Measurements from ENCODE around the gene ANK3. TPM values are rescaled to one million over a fixed set of nuclear protein-coding genes. Genes with fewer than 3 reads are reported as not detected.
A peak's percentile ranks its signal among the peaks of the same experiment; 100 is the strongest.

Gene ANK3
- total RNA-seq, 1 donor from 2014 or later: 79.4 TPM

DNA sequence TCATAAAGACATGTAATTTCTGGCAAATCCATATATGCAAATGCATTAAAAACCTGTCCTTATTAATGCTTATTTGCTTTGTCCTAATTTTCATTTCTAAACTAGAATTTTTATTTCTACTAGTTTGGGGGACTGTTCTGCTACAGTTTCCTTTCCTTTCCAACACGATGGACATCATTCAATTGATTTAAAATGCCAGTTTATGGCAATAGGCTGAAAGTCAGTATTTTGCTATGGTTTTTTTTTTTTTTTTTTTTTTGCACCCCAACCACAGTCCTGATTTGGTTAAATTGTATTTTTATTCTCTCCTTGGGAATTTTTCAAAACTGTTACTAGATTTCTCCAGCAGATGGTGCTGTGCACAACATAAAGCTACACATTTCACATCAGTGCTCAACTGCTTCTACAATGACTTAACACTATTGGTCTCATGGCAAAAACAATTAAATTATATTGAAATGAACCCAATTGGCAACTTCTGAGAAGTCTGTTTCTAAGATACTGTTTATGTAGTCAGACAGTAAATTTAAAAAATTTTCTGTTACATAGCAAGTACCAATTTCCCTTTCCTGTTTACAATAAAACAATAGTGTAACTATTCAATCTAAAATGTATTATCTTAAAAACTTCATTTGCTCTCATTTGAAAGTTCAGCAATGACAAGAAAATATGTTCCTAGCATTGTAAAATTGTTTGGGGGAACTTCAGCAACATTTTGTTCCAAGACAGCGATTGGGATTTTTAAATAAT, 289.5 kb downstream of the ANK3 start:
- DNase-seq (ENCODE audit: low spot score): peak; percentile 69

DNA sequence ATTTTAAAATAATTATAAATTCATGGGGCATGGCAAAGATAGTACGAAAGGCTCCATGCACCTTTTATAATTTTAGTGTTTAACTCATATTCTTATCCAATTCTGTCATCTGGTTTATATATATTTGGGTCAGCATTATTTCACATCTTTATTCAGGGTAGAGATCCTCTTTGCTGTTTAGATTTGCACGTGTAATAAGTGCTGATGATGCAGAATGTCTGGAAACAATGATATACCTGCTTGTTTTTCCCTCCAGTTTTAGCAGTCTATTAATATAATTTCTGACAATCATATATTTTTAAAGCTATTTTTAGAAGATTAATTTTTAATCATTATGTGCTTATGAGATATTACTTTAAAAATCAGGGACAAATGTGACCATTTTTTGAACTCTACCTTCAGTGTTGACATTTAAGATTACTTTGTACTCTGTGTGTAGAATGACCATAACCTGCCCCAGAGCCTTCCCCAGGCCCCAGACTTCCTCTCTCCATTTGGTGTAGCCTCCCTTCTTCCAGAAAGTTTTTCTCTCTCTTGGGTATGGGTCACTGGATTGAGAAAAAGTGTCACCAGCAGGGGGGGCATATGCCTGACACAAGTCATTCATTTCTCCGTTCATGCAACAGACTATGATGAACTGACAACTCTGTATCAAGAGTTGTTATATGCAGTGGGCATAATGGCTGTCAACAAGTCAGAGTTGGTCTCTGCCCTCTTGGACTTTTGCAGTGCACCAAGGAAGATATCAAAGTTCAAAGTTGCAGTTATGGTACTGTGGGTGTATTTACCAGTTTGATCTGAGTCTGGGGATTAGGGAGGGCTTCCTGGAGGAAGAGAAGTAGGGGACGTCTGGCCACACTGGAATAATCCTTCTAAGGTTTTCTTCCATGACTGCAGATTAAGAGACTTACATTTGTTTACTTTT, 290.7 kb downstream of the ANK3 start:
- DNase-seq (ENCODE audit: low spot score): no peak

DNA sequence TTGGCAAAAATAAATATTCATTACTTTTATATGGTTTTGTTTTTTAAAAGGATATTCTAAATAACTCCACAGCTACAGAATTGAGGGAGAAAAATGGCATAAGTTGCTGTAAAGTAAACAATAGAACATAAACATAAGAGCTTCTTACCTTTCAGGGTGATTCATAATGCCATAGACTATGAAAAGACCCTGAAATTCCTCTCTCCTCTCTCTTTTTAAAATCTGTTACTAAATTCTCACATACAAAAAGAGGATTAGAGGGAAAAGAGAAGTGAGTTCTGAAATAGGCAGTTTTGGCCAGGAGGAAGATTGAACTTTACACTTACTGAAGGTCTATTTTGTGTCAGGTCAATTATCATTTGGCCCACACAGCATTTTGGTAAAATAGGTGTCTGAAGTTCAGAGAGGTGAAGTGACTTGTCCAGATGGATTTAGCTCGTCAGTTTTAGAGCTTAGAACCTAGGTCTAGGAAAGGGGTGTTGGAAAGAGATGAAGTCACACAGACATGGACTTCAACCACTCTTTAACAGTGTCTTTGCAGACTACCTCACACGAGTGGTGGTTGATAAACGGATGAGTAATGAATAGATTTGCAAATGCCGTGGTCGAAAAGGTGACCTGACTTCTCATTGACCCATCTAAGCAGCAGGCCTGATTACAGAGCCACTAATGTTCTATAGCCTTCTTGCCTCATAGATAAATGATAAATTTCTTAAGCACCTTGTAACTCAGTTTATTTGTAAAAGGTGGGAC, 292.7 kb downstream of the ANK3 start:
- no peak for DNase-seq (ENCODE audit: low spot score)

DNA sequence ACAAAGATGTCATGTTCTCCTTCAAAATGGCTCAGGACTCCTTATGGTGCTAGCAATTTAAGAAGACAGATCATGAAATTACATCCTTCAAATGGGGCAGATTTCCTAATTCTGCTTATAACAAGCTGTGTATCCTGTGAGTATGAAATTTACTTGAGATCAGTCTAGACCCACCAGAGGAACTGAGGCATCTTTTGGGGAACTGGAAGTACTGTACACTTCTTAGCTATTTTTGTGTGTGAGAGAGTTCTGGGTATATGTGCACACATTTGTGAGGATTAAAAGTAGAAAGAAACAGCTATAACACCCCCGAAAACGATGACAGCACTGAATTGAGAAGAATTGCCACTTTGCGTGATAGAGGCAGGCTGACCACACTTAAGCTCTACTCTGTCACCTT, 296.4 kb downstream of the ANK3 start:
- DNase-seq (ENCODE audit: low spot score): peak; percentile 8

GRCh38 chr10:60086862-60087261, 302.8 kb downstream of the ANK3 start:
- DNase-seq (ENCODE audit: low spot score): no peak

- DNase-seq (ENCODE audit: low spot score): no peak
Measured at GRCh38 chr10:60086421-60086820, 303.3 kb downstream of the ANK3 start.

DNA sequence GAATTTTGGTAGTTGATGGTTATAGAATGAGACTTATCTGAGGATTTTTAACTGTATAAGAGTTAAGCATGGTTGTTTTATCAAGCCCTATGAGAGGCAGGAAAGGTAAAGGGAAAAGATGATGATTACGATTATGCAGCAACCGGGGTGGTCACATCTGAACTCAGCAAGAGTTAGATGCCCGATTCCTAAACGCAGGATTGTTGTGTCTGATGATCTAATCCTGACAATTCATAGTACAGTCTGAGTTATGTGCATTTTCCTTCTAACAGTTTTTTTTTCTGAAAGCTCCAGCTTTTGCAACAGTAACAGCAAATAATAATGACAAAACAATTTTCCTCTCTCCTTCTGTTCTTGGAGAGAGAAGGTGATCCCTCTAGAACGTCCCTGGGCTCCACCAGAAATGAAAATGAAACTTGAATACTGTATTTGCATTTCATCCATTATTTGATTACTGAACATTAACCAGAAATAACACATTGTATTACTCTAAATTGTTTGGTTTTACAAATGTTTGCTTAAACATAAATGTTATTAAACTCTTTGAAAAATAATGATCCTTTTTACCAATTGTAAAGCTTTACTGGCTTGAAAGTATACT, 306.8 kb downstream of the ANK3 start:
- DNase-seq (ENCODE audit: low spot score): no peak

DNA sequence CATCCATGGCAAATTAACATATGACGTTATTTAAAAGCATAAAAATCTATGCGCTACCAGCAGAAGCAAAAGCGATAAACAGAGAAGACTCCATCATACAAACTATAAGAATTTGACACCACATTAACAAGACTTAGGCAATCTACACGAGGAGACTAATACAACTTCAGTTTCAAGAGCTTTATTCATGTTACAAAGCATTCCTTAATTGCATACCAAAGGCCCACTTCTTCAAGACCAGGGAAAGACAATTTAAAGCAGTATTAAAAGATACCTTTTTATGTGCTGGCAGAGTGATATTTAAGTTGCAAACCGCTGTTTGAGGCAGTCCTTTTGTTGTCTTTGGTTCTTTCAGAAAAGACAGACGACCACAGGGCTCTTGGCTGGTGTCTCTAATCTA, 307.3 kb downstream of the ANK3 start:
- DNase-seq (ENCODE audit: low spot score): no peak

DNA sequence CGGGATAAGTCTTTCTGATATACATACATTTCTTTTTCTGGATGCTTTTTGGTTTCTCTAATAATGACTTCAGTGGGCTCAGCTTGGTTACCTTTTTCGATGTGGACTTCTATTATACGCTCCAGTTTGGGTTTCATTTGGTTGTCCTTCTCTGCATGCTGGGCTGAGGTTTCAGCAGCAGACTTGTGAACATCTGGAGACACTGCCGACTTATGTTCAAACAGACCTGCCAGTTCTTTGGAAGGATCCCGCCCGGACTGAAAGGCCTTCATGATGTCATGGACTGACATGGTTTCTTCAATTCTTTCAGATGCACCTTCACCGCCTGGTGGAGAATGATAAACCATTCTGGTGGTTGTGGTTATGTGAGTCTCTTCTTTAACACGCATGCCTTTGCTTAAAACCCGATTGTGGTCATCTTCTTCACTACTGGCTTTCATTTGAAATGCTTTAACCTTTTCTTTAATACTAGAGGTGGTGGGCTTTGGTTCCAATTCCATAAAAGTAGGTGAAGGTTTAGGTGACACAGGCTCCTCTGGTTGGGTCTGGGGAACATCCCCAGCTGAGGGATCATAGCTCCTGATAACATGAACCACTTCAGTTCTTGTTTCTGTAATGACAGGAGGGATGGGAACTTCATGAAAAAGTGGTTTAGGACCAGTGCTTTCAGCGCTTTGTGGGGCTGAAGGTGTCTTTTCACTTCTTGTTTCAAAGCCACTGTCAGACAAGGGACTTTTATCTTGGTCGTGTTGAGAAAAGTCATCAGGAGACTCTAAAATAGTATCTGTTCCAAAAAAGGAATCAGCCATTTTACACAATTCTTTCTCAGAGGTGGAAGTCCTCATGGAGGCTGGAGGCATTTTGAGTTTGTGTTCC, 315.7 kb downstream of the ANK3 start:
- DNase-seq (ENCODE audit: low spot score): no peak

- DNase-seq (ENCODE audit: low spot score): no peak
Measured at GRCh38 chr10:60073397-60073780, 316.3 kb downstream of the ANK3 start.

GRCh38 chr10:60069311-60069710, 320.4 kb downstream of the ANK3 start:
- no peak for DNase-seq (ENCODE audit: low spot score)

GRCh38 chr10:60050366-60050765, 339.3 kb downstream of the ANK3 start:
- DNase-seq (ENCODE audit: low spot score): no peak

DNA sequence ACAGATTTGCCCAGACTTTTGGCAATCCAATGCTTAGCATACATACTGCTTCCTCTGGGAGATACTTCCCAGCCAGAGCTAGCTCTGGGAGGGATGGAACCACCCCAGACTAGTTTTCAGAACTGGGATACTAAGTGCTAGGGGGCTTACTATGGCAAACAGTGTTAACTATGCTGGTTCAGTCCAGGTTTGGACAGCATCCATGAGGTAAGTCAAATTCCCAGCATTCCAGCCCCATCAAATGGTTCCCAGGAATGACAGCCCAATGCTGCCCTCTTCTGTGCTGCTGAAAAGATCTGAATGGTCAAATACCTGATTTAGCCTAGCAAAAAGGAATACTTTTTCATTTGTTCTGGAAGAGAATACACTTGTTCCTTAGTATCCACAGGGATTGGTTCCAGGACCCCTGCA, 341.6 kb downstream of the ANK3 start:
- DNase-seq (ENCODE audit: low spot score): peak; percentile 38

- no peak for DNase-seq (ENCODE audit: low spot score)
Measured at GRCh38 chr10:60045571-60045970, 344.1 kb downstream of the ANK3 start.

GRCh38 chr10:60044971-60045370, 344.7 kb downstream of the ANK3 start:
- no peak for DNase-seq (ENCODE audit: low spot score)

GRCh38 chr10:60044242-60044641, 345.4 kb downstream of the ANK3 start:
- peak; percentile 52 for DNase-seq (ENCODE audit: low spot score)

- no peak for DNase-seq (ENCODE audit: low spot score)
Measured at GRCh38 chr10:60043561-60044241, 346.0 kb downstream of the ANK3 start.

- DNase-seq (ENCODE audit: low spot score): no peak
Measured at GRCh38 chr10:60042914-60043313, 346.8 kb downstream of the ANK3 start.

DNA sequence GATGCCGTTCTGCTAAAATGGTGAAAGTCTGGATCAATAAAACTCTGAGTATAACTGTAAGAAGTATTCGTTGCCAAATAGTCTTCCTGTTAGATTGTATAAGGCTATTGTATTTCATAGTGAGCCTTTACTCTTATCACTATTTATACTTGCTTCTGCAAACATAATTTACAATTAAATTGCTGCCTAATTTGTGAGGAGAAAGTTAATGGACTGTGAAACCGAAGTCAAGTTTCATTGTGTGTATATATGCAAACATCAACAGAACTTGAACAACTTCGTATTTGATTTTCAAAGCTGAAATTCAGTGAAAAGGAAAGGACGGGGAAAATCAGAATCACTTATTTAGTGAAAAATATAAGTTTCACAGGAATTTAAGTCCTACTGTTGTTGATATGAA, 347.4 kb downstream of the ANK3 start:
- no peak for DNase-seq (ENCODE audit: low spot score)

GRCh38 chr10:60041489-60042133, 348.1 kb downstream of the ANK3 start:
- no peak for DNase-seq (ENCODE audit: low spot score)
